Measurements from ENCODE around the gene MRPL46. TPM values are rescaled to one million over a fixed set of nuclear protein-coding genes. Genes with fewer than 3 reads are reported as not detected.

Gene MRPL46
- total RNA-seq, 4 donors from 2014 or later: 23.3 to 43.5 (median 29.4) TPM

DNA sequence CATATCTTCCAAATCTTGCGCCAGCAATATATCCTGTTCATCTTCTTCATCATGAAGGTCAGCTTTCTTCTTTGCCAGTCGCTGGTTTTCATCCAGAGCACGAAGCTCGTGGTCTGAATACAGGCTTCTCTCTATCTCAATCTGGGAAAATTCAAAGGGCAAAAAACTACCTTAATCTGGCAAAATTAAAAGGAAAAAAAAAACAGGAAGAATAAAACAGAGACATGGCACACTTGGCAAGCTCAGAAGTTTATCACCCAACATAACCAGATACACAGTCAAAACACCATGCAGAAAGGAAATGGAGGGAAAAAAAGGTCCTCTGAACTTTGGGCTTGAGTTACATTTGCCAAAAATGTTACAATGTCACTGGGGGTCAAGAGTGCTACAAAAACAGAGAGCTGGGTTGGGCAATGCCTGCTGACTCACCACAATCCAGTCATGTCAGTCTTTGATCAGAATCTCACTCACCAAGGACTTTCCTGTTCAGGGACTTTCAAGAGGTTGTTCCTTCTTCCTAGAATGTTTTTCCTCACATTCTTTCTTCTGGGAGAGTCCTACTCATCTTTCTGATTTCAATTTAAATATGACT is 1.5 kb downstream of the MRPL46 start:
- H3K27me3 ChIP-seq: no peaks in the 10 kb centered on the region
- WGBS, 2 donors: 78 to 88% methylated on average over 2 to 4 of the region's 4 CpGs
- H3K36me3 ChIP-seq: peaks cover 6 to 59% (median 13%) of the 10 kb centered on the region in 3 donors
- peaks cover 15 to 35% (median 21%) of the 10 kb centered on the region in 3 donors for H3K4me1 ChIP-seq
- H3K4me3 ChIP-seq: peak overlapping the region in 2 of 4 donors; percentile 89 to 90
- H3K9me3 ChIP-seq: no peaks in the 10 kb centered on the region
- TF ChIP-seq POLR2A (IDR thresholded peaks at IDR 0.05): no peak
- TF ChIP-seq, protein P1, sequence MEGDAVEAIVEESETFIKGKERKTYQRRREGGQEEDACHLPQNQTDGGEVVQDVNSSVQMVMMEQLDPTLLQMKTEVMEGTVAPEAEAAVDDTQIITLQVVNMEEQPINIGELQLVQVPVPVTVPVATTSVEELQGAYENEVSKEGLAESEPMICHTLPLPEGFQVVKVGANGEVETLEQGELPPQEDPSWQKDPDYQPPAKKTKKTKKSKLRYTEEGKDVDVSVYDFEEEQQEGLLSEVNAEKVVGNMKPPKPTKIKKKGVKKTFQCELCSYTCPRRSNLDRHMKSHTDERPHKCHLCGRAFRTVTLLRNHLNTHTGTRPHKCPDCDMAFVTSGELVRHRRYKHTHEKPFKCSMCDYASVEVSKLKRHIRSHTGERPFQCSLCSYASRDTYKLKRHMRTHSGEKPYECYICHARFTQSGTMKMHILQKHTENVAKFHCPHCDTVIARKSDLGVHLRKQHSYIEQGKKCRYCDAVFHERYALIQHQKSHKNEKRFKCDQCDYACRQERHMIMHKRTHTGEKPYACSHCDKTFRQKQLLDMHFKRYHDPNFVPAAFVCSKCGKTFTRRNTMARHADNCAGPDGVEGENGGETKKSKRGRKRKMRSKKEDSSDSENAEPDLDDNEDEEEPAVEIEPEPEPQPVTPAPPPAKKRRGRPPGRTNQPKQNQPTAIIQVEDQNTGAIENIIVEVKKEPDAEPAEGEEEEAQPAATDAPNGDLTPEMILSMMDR (IDR thresholded peaks at IDR 0.05): no peak
- DNase-seq: no peak
- intact Hi-C loops (cut with DNase I): no loop called here
- peak overlapping the region in 3 of 4 donors; percentile 6 to 94 (median 91) for H3K27ac ChIP-seq

DNA sequence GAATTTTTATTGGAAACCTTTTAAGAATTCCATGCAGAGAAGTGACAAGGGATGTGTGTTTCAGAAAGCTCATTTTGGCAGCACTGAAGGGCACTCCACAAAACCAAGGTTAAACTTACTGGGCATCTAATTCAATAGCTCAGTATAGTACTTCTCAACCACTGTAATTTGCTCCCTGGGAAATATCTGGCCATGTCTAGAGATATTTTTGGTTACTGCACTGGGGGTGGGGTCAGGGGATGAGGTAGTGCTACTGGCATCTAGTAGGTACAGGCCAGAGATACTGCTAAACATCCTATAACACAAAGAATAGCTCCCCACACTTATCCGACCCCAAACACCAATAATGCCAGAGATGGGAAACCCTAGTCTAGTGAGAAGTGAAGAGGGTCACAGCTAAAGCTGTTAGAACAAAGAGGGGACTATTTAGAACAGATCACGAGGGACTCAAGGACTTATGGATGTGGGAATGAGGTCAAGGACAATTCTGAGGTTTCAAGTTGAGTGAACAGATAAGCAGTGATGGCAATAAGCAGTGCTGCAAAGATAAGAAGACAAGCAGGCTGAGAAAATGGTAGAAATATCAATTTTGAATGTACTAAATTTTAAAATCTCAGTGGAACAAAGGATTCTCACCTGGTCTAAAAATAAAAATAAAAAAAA is 3.2 kb downstream of the MRPL46 start:
- 75 to 80% methylated on average over 2 of the region's 2 CpGs for WGBS, 2 donors
- peaks cover 15 to 30% (median 19%) of the 10 kb centered on the region in 3 donors for H3K4me1 ChIP-seq
- H3K27ac ChIP-seq: no peak overlapping the region
- no peak for TF ChIP-seq POLR2A (IDR thresholded peaks at IDR 0.05)
- TF ChIP-seq, protein P1 (IDR thresholded peaks at IDR 0.05): no peak
- peaks cover 6 to 66% (median 22%) of the 10 kb centered on the region in 3 donors for H3K36me3 ChIP-seq
- H3K27me3 ChIP-seq: no peaks in the 10 kb centered on the region
- H3K9me3 ChIP-seq: no peaks in the 10 kb centered on the region
- H3K4me3 ChIP-seq: no peak overlapping the region
- intact Hi-C loops (cut with DNase I): no loop called here
- no peak for DNase-seq

DNA sequence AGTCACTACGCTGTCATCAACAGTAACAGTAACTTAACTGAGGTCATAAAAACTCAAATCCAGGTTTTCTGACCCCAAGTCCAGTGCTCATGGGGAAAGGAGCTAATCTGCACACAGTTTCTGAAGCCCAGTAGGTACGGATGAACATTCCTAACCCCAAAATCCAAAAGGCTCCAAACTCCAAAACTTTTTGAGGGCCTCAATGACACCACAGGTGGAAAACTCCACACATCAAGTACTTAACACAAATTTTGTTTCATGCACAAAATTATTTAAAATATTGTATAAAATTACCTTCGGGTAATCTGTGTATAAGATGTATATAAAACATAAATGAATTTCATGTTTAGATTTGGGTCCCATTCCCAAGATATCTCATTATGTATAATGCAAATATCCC is 10.5 kb downstream of the MRPL46 start:
- H3K4me3 ChIP-seq: no peak overlapping the region
- peak overlapping the region in 2 of 4 donors; percentile 13 to 20 for H3K27ac ChIP-seq
- peaks cover 0 to 15% (median 0%) of the 10 kb centered on the region in 3 donors for H3K4me1 ChIP-seq
- intact Hi-C loops (cut with DNase I): no loop called here
- TF ChIP-seq, protein P1 (IDR thresholded peaks at IDR 0.05): no peak
- TF ChIP-seq POLR2A (IDR thresholded peaks at IDR 0.05): no peak
- no peaks in the 10 kb centered on the region for H3K9me3 ChIP-seq
- no peak for DNase-seq
- H3K36me3 ChIP-seq: peaks cover 0 to 44% (median 17%) of the 10 kb centered on the region in 3 donors
- no peaks in the 10 kb centered on the region for H3K27me3 ChIP-seq
- 83 to 84% methylated on average over 3 of the region's 3 CpGs for WGBS, 2 donors

DNA sequence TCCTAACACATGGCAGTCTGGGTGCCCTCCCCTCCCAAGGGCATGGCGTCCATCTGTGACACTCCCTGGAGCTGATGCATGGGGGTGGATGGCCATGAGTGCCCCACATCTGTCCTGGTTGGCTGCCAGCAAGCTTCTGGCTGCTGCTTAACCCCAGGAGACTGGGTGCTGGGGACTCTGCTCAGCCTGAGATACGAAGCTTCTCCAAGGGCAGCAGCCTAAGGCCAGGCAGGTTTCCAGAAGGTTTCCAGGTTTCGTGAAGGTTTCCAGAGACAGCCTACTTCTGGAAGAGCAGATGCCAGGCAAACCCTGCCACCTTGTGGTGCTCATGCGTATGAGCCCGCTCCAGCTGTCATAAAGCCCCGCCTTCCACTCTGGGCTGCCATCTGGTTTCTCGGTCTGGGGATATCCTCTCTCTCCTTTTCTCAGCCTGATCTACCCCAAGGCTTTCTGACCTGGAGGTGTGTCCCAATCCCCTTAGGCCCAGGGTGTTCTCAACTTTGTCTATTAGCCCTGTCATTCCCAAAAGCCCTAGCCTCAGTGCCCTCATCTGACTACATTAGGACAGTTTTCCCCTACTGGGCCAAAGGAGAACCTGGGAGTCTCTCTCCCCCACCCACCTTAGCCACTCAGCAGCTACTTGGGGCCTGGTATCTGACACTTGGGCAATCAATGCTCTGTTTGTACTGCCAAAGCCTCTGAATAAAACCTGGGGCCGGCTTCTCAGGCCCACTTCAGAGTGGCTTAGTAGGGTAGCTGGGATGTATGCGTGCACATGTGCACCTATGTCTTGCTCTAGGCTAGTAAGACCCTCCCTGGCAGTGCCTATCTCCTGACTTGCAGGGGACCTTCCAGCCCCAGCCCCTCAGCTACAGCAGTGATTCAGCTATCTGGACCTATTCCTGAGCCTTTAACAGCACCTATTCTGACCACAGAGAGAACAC is 12.0 kb downstream of the MRPL46 start:
- peaks cover 0 to 28% (median 11%) of the 10 kb centered on the region in 3 donors for H3K36me3 ChIP-seq
- TF ChIP-seq, protein P1 (IDR thresholded peaks at IDR 0.05): peak in 5 of 6 experiments; percentile 45 to 71 (median 53)
- no peak for TF ChIP-seq POLR2A (IDR thresholded peaks at IDR 0.05)
- H3K27ac ChIP-seq: peak overlapping the region in 1 of 4 donors; percentile 34
- no peak for DNase-seq
- intact Hi-C loops (cut with DNase I): no loop called here
- no peaks in the 10 kb centered on the region for H3K9me3 ChIP-seq
- no peaks in the 10 kb centered on the region for H3K27me3 ChIP-seq
- WGBS, 2 donors: 14 to 30% methylated on average over 6 to 8 of the region's 9 CpGs
- H3K4me3 ChIP-seq: no peak overlapping the region
- peaks cover 0 to 16% (median 0%) of the 10 kb centered on the region in 3 donors for H3K4me1 ChIP-seq
